Measurements from ENCODE around the gene NGLY1. TPM values are rescaled to one million over a fixed set of nuclear protein-coding genes. Genes with fewer than 3 reads are reported as not detected.

NGLY1 gene
- total RNA-seq, 1 experiment from 2014 or later = 27.0 TPM

DNA sequence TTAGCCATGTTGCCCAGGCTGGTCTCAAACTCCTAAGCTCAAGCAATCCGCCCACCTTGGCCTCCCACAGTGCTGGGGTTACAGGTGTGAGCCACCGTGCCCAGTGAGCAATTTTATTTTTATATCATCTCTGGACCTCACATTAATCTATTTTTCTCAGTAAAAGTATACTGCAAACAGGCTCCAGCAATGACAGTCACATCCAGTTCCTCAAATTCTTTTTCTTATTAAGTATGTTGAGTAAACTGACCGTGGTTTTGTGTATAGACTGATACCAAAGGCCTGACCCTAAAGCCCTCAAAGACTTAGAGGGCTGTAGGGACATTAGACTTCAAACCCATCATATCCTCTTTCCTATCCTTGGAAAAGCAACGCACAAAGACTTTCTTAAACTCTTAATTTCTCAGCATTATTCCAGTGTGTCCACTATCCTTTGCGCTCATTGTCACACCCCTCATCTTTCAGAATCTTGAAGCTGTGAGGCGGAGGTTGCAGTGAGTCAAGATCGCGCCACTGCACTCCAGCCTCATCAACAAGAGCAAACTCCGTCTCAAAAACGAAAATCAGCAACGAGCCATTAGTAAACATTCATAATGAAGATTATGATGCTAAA lies 2.0 kb downstream of the NGLY1 start:
- Histone ChIP-seq H4K8ac (replicated peaks; ENCODE audit: insufficient read length, low read depth, low read length) (no peak overlapping the region), H2BK120ac (ENCODE audit: low read depth, low read length, poor library complexity, severe bottlenecking) (no peak overlapping the region), H2BK15ac (ENCODE audit: low read depth, low read length) (no peak overlapping the region), H3K27ac (ENCODE audit: insufficient read length, low read depth, low read length) (no peak overlapping the region), H3K9ac (ENCODE audit: extremely low read depth, insufficient read length, low read length) (no peak overlapping the region), H2BK5ac (ENCODE audit: insufficient read length, low read length) (no peak overlapping the region), H3T11ph (ENCODE audit: low read length) (no peak overlapping the region), H3K23me2 (ENCODE audit: insufficient read length, low read depth, low read length, poor library complexity, severe bottlenecking) (peaks cover 5% of the 10 kb centered on the region), H3K14ac (ENCODE audit: insufficient read depth, low read length) (no peak overlapping the region), H4K20me1 (ENCODE audit: control insufficient read depth, insufficient read depth, insufficient read length) (no peaks in the 10 kb centered on the region), H2BK12ac (ENCODE audit: insufficient read length, low read depth, low read length) (no peak overlapping the region), H3K4me1 (ENCODE audit: insufficient read depth, low read length) (no peaks in the 10 kb centered on the region), H4K91ac (ENCODE audit: insufficient read length, low read depth, low read length) (no peak overlapping the region), H3K4ac (ENCODE audit: low read depth, low read length) (no peak overlapping the region), H3K4me2 (ENCODE audit: insufficient read depth, insufficient read length, low read length) (no peak overlapping the region), H2BK20ac (ENCODE audit: low read depth, low read length, poor library complexity, severe bottlenecking) (no peak overlapping the region), H2AK5ac (ENCODE audit: insufficient read length, low read length) (no peak overlapping the region), H3K23ac (ENCODE audit: insufficient read length, low read depth, low read length) (no peak overlapping the region), H4K5ac (ENCODE audit: insufficient read length, low read depth, low read length) (no peak overlapping the region), H3K18ac (ENCODE audit: insufficient read length, low read depth, low read length) (no peak overlapping the region), H3K9me3 (ENCODE audit: control insufficient read depth, low read depth, low read length) (no peaks in the 10 kb centered on the region), H3K56ac (ENCODE audit: insufficient read length, low read depth, low read length) (no peak overlapping the region), H2AFZ (ENCODE audit: low read length) (no peak overlapping the region), H3K27me3 (ENCODE audit: insufficient read depth, low read length) (no peaks in the 10 kb centered on the region), H3K79me2 (ENCODE audit: insufficient read depth, low read length) (no peaks in the 10 kb centered on the region; the same call in 1 of the 2 replicates), H3K79me1 (ENCODE audit: insufficient read depth, low read depth, low read length, poor library complexity, severe bottlenecking) (no peaks in the 10 kb centered on the region)
- Mint-ChIP-seq H3K4me1 (peaks cover 20 to 22% of the 10 kb centered on the region in 2 experiments), H3K27me3 (ENCODE audit: low read depth) (peaks cover 7% of the 10 kb centered on the region), H3K9me3 (peaks cover 0 to 4% of the 10 kb centered on the region in 2 experiments; a peak in 1 of 5 replicates), H3K4me3 (peak overlapping the region; percentile 54 to 84; a peak in 2 of 5 replicates), H3K36me3 (ENCODE audit: insufficient read depth in 1 of 3, low read depth in 3 of 3) (peaks cover 13 to 28% (median 21%) of the 10 kb centered on the region in 3 experiments), H3K27ac (no peak overlapping the region)
- TF ChIP-seq, protein P1, sequence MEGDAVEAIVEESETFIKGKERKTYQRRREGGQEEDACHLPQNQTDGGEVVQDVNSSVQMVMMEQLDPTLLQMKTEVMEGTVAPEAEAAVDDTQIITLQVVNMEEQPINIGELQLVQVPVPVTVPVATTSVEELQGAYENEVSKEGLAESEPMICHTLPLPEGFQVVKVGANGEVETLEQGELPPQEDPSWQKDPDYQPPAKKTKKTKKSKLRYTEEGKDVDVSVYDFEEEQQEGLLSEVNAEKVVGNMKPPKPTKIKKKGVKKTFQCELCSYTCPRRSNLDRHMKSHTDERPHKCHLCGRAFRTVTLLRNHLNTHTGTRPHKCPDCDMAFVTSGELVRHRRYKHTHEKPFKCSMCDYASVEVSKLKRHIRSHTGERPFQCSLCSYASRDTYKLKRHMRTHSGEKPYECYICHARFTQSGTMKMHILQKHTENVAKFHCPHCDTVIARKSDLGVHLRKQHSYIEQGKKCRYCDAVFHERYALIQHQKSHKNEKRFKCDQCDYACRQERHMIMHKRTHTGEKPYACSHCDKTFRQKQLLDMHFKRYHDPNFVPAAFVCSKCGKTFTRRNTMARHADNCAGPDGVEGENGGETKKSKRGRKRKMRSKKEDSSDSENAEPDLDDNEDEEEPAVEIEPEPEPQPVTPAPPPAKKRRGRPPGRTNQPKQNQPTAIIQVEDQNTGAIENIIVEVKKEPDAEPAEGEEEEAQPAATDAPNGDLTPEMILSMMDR (conservative IDR thresholded peaks at IDR 0.05) = no peak
- no CpG with 5 or more reads among the region's 11 CpGs for WGBS (ENCODE audit: extremely low coverage, insufficient read length, low lambda C conversion rate)
- DNase-seq = no peak
